Measurements from ENCODE around the gene PNMA6E. TPM values are rescaled to one million over a fixed set of nuclear protein-coding genes. Genes with fewer than 3 reads are reported as not detected.

PNMA6E gene
- total and polyA plus RNA-seq, 9 of the 15 experiments (the other 6 are each of a cell fraction or from before 2014, with no cell fraction given): 0.03 TPM; not detected in 8

DNA sequence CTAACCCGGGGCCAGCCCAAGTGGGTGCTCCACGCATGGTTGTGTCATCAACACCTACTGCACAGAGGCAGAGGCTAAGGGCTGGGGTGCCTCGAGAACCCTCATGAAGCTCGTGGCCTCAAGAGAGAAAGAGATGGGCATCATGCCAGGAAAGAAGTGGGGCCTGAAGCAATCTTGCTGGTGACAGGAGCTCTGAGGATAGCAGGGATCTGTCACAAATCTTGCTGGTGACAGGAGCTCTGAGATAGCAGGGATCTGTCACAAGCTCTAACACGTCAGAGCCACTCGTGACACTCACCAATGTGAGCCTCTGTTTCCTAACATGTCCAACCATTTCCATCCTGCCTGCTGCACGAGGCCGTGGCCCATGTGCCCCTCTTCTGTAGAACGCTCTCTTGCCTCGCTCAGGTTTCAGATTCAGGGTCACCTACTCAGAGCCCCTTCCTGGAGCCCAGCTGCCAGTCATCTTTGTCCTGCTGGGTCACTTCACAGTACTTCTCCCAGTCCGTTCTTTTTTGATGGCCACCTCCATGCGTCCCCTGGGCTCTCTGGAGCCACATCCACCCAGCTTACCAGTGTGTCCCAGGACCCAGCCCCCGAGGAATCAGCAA lies 21.1 kb downstream of the PNMA6E start (continued):
- TF ChIP-seq ETS1 (conservative IDR thresholded peaks at IDR 0.05; ENCODE audit: control insufficient read depth, low read depth, low read length) (no peak), IRF2 (CRISPR knock-in tag; IDR thresholded peaks at IDR 0.05) (no peak), OTX1 (CRISPR knock-in tag; IDR thresholded peaks at IDR 0.05) (no peak), ZNF239 (CRISPR knock-in tag; IDR thresholded peaks at IDR 0.05) (peak; percentile 63; the same call in 1 of the 2 replicates), MECOM (CRISPR knock-in tag; IDR thresholded peaks at IDR 0.05) (no peak), ZNF175 (CRISPR knock-in tag; IDR thresholded peaks at IDR 0.05; ENCODE audit: low read depth) (peak; percentile 87; the same call in 1 of the 2 replicates), CAMTA2 (CRISPR knock-in tag; conservative IDR thresholded peaks at IDR 0.05) (no peak), MYBL2 (IDR thresholded peaks at IDR 0.05; ENCODE audit: low read depth) (no peak), MYBL2 (CRISPR knock-in tag; IDR thresholded peaks at IDR 0.05; ENCODE audit: borderline replicate concordance) (no peak), CEBPB (tag; IDR thresholded peaks at IDR 0.05) (peak; percentile 86), KHSRP (IDR thresholded peaks at IDR 0.05) (no peak), BCOR (IDR thresholded peaks at IDR 0.05) (no peak), TEAD4 (IDR thresholded peaks at IDR 0.05; ENCODE audit: low read length) (peak; percentile 23; the same call in 1 of the 2 replicates), TEAD4 (CRISPR knock-in tag; IDR thresholded peaks at IDR 0.05; ENCODE audit: borderline replicate concordance) (no peak), ZNF121 (CRISPR knock-in tag; conservative IDR thresholded peaks at IDR 0.05) (no peak), FOXP1 (CRISPR knock-in tag; IDR thresholded peaks at IDR 0.05) (no peak), ZBTB7A (IDR thresholded peaks at IDR 0.05; ENCODE audit: borderline replicate concordance, control insufficient read depth, low read depth, low read length) (no peak), NR4A1 (CRISPR knock-in tag; IDR thresholded peaks at IDR 0.05) (no peak), NR4A1 (tag; IDR thresholded peaks at IDR 0.05) (peak; percentile 72), RFX1 (IDR thresholded peaks at IDR 0.05) (no peak), TFAP4 (CRISPR knock-in tag; IDR thresholded peaks at IDR 0.05; ENCODE audit: borderline replicate concordance) (no peak), RHOXF2B (CRISPR knock-in tag; conservative IDR thresholded peaks at IDR 0.05) (no peak), NEUROD1 (IDR thresholded peaks at IDR 0.05; ENCODE audit: borderline replicate concordance, low read depth, low read length, partially characterized antibody) (no peak), SPI1 (IDR thresholded peaks at IDR 0.05; ENCODE audit: borderline replicate concordance, low read depth, low read length) (no peak), POLR2AphosphoS2 (IDR thresholded peaks at IDR 0.05; ENCODE audit: low read length) (no peak), PCBP2 (IDR thresholded peaks at IDR 0.05; ENCODE audit: low read depth, low read length, poor library complexity, severe bottlenecking) (no peak), RCOR1 (IDR thresholded peaks at IDR 0.05; ENCODE audit: borderline replicate concordance in 1 of 2, low read depth in 2 of 2, low read length in 2 of 2) (peak in 1 of 2 experiments; percentile 52; a peak in 1 of 4 replicates), PRPF4 (IDR thresholded peaks at IDR 0.05; ENCODE audit: insufficient read depth, low read depth, low read length, poor library complexity, severe bottlenecking) (no peak)
- TF ChIP-seq, protein P1, sequence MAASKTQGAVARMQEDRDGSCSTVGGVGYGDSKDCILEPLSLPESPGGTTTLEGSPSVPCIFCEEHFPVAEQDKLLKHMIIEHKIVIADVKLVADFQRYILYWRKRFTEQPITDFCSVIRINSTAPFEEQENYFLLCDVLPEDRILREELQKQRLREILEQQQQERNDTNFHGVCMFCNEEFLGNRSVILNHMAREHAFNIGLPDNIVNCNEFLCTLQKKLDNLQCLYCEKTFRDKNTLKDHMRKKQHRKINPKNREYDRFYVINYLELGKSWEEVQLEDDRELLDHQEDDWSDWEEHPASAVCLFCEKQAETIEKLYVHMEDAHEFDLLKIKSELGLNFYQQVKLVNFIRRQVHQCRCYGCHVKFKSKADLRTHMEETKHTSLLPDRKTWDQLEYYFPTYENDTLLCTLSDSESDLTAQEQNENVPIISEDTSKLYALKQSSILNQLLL (CRISPR knock-in tag; IDR thresholded peaks at IDR 0.05; ENCODE audit: borderline replicate concordance): no peak

Data from K562 (cell line).